K562 (cell line): Measurements from ENCODE around the gene VPS13D.

Experiments
- IRF2 ChIP-seq: sonication (generic); formaldehyde crosslinking; IDR thresholded peaks from 2 replicates; pipeline ENCODE4 v1.8.1; 2022; ENCODE audit warnings: mild to moderate bottlenecking, missing genetic modification reagents
- TEAD4 ChIP-seq, 2 experiments: sonication (generic) in 1 of 2; formaldehyde crosslinking in 1 of 2; IDR thresholded peaks; 2 replicates each; pipeline versions ENCODE4 v1.6.1 to v1.8.0; 2012 to 2022; ENCODE audit warnings: borderline replicate concordance in 1 of 2, inconsistent platforms in 1 of 2, low read length in 1 of 2, mild to moderate bottlenecking in 1 of 2, missing genetic modification reagents in 1 of 2
- ZBTB2 ChIP-seq: fragments of 450-650 bp; IDR thresholded peaks from 2 replicates; pipeline ENCODE4 v1.6.1; 2016; ENCODE audit warnings: antibody characterized with exemption

GRCh38 chr1:12553963-12554362 lies 324.1 kb downstream of the VPS13D start:
- TF ChIP-seq IRF2 (CRISPR knock-in tag) (no peak), TEAD4 (IDR thresholded peaks at IDR 0.05; ENCODE audit: low read length) (no peak), TEAD4 (CRISPR knock-in tag; IDR thresholded peaks at IDR 0.05; ENCODE audit: borderline replicate concordance) (no peak), ZBTB2 (no peak)
